ENCODE data around the gene DMXL1.

DNA sequence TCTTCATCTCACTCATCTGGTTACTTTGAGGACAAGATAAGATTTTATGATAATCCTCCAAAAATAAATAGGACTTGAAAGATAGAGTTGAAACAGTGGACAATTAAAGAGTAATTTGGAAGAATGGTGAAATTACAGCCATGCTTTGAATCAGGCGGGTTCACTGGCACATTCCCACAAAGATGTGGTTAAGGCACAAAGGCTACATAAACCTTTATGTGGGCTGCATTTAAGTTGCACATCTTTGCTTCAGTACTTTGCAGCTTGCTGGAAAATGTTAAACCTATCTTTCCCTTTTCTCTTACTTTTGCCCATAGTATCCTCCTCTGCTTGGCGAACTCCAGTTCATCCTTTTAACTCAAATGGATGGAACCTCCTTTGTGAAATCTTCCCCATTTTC, 192.8 kb downstream of the DMXL1 start:
- TF ChIP-seq POLR2A (IDR thresholded peaks at IDR 0.05) (no peak), CTCF (IDR thresholded peaks at IDR 0.05) (no peak)
